GM12892 (cell line): ENCODE data around the gene HSD17B8.

ENCODE experiments used
- POLR2A ChIP-seq: IDR thresholded peaks from 2 replicates; pipeline ENCODE4 v1.6.1; 2011; ENCODE audit warnings: low read depth, low read length, control low read depth
- POLR2AphosphoS5 ChIP-seq: IDR thresholded peaks from 2 replicates; pipeline ENCODE4 v1.6.1; 2011; ENCODE audit warnings: low read depth, low read length, control low read depth

DNA sequence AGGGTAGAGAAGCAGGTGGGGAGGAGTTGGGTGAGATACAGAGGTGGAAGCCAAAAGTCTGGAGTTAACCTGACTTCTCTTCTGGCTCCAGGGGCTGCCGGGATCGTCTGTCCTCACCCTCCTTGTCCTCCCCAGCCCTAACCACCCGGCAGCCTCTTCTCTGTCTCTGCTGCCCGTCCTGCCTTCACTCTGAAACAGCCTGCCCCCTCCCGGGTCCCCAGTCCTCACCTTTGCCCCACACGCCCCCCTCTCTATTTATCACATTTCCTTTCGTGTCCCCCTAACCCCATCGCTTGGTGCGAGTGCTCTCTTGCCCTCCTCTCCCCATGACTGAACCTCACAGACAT is 9.5 kb downstream of the HSD17B8 start:
- no peak for TF ChIP-seq POLR2A
- TF ChIP-seq POLR2AphosphoS5: no peak
